ENCODE results near the gene DIS3L2. TPM values are rescaled to one million over a fixed set of nuclear protein-coding genes. Genes with fewer than 3 reads are reported as not detected.

The DIS3L2 gene
- total RNA-seq, 3 donors from 2014 or later (not counting 1 experiment from before 2014, with no cell fraction given), result 56.4 to 63.6 (median 59.4) TPM

DNA sequence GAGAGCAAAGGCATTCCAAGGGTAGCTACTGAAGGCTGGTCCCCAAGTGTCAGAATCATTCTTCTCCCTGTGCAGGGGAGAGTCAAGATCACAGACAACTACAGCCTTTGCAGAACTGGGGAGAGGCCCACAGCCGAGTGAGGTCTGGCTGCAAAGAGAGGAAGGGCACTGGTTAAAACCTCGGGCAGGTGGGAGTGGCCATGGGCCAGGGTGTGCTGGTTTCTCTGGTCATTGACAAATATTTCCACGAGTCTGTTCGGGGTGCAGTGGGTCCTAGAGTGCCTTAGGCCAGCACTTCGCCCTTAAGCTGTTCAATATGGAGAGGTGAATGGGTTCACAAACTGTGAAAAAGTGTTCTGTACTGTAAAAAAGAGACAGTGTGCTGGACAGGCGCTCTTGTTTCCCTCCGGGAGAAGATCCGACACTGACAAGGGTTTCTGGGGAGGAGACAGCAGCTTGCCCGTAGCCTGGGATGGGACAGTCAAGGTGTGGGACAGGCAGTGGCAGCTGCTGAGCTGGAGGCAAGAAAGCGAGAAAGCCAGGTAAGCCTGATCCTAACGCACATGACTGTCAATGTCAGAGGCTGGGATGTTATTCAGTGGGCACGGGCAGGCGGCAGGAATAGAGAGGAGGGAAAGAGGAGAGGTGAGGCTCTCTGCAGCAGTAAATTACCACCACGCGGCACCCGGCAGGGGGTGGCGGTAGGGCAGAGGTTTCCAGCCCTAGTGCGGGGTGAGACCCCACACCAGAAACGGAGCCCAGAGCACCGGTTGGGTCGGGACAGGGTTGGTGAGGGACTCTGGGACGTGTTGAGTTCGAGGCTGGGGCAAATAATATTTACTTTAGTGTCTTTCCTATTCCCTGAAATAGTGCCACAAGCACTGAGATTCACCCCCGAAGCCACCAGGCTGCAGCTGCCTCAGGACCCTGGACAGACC lies 37.3 kb upstream of the DIS3L2 start:
- Histone ChIP-seq H3K4me1 (ENCODE audit: control insufficient read depth, insufficient read depth, low read length) (peaks cover 20% of the 10 kb centered on the region), H3K36me3 (ENCODE audit: control insufficient read depth, insufficient read depth, low read length) (no peaks in the 10 kb centered on the region), H3K4me3 (ENCODE audit: low read length) (no peak overlapping the region), H3K27ac (ENCODE audit: low read length) (no peak overlapping the region), H3K27me3 (ENCODE audit: control insufficient read depth, insufficient read depth, low read length) (peaks cover 30% of the 10 kb centered on the region), H3K9me3 (ENCODE audit: control insufficient read depth, insufficient read depth, low read length) (no peaks in the 10 kb centered on the region)
- no peak for DNase-seq
- H3K4me1 Mint-ChIP-seq, result peaks cover 0 to 5% of the 10 kb centered on the region in 2 donors
- H3K27ac Mint-ChIP-seq, result no peak overlapping the region
- no peaks in the 10 kb centered on the region for H3K9me3 Mint-ChIP-seq
- intact Hi-C loops (cut with micrococcal nuclease), result no loop called here
- ATAC-seq, result no peak
- H3K4me3 Mint-ChIP-seq, result peak overlapping the region; percentile 59
- H3K36me3 Mint-ChIP-seq, result no peaks in the 10 kb centered on the region
- 77% methylated on average over 24 of the region's 24 CpGs for WGBS (ENCODE audit: insufficient coverage)
- peaks cover 47 to 50% of the 10 kb centered on the region in 2 donors for H3K27me3 Mint-ChIP-seq (ENCODE audit: low read depth in 2 of 2)
- TF ChIP-seq, protein P1, sequence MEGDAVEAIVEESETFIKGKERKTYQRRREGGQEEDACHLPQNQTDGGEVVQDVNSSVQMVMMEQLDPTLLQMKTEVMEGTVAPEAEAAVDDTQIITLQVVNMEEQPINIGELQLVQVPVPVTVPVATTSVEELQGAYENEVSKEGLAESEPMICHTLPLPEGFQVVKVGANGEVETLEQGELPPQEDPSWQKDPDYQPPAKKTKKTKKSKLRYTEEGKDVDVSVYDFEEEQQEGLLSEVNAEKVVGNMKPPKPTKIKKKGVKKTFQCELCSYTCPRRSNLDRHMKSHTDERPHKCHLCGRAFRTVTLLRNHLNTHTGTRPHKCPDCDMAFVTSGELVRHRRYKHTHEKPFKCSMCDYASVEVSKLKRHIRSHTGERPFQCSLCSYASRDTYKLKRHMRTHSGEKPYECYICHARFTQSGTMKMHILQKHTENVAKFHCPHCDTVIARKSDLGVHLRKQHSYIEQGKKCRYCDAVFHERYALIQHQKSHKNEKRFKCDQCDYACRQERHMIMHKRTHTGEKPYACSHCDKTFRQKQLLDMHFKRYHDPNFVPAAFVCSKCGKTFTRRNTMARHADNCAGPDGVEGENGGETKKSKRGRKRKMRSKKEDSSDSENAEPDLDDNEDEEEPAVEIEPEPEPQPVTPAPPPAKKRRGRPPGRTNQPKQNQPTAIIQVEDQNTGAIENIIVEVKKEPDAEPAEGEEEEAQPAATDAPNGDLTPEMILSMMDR (IDR thresholded peaks at IDR 0.05), result no peak

DNA sequence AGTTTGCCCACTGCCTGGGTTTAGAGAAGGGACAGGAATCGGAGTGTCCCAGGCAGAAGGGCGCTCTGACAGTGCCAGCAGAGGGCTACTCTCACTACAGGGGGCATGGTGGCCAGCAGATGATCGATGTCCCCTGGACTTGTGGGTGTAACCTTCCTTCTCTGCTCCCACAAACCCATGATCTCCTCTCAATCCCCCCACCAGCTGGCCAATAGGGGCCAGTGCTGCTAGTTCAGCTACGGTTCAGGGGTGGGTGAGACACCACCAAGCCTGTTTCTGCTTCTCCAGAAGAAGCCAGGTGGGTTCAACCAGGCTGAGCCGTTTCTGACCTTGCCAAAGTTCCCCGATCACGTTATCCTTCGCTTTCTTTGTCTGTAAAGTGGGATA lies 36.6 kb upstream of the DIS3L2 start:
- H3K27me3 Mint-ChIP-seq (ENCODE audit: low read depth in 2 of 2), result peaks cover 48 to 54% of the 10 kb centered on the region in 2 donors
- WGBS (ENCODE audit: insufficient coverage), result 39% methylated on average over 8 of the region's 8 CpGs
- H3K9me3 ChIP-seq (ENCODE audit: control insufficient read depth, insufficient read depth, low read length), result no peaks in the 10 kb centered on the region
- ATAC-seq, result peak in 2 of 3 donors; percentile 13 to 16
- intact Hi-C loops (cut with micrococcal nuclease), result loop anchor here (1.0 to 5.0 kb wide), 2 partner anchors 402 to 517 kb away; no protein-coding TSS in a partner anchor
- peak overlapping the region; percentile 59 for H3K4me3 Mint-ChIP-seq
- peaks cover 20% of the 10 kb centered on the region for H3K4me1 ChIP-seq (ENCODE audit: control insufficient read depth, insufficient read depth, low read length)
- H3K4me1 Mint-ChIP-seq, result peaks cover 0 to 5% of the 10 kb centered on the region in 2 donors
- no peak overlapping the region for H3K27ac Mint-ChIP-seq
- peaks cover 30% of the 10 kb centered on the region for H3K27me3 ChIP-seq (ENCODE audit: control insufficient read depth, insufficient read depth, low read length)
- H3K36me3 Mint-ChIP-seq, result no peaks in the 10 kb centered on the region
- H3K27ac ChIP-seq (ENCODE audit: low read length), result no peak overlapping the region
- no peak for DNase-seq
- no peak overlapping the region for H3K4me3 ChIP-seq (ENCODE audit: low read length)
- H3K9me3 Mint-ChIP-seq, result no peaks in the 10 kb centered on the region
- TF ChIP-seq, protein P1 (IDR thresholded peaks at IDR 0.05), result no peak
- no peaks in the 10 kb centered on the region for H3K36me3 ChIP-seq (ENCODE audit: control insufficient read depth, insufficient read depth, low read length)

DNA sequence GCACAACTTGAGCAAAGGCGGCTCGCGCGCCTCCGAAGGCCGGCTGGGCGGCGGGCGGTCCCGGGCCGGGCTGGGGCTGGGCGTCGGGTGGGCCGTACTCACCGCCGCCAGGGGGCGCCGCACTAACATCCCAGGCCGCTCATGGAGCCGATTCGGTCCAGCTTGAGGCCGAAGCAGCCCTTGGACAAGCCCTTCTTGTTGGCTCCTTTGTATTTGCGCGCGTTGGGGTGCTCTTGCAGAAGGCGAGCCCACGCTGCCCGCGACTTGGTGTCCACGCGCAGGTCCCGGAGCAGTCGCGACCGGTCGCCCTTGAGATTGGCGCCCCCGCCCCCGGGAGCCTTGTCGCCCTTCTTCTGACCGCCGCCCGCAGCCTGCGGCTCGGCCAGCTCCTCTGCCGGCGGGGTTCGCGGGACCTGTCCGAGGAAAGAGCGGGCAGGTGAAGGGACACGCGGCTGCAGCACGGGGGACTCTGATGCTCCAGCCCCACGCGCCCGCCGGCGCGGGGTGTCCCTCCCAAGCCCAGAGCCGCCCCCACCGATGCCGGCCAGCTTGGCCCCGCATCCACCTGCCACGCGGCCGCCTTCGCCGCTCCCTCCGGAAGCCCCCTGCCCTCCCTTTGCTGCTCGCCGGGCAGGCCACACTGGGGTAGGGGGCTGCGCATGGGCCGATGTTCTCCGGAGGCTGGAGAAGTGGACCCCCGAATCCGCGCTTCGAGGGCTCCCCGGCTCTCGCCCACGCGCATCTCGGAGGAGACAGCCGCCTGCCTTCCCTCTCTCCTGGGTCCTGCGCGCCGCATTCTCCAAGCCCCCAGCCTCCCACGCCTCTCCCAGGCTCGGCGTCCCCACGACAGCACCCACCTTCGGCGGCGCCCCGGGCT lies 36.0 kb upstream of the DIS3L2 start:
- H3K4me3 Mint-ChIP-seq, result peak overlapping the region; percentile 52
- Histone ChIP-seq H3K36me3 (ENCODE audit: control insufficient read depth, insufficient read depth, low read length) (no peaks in the 10 kb centered on the region), H3K27ac (ENCODE audit: low read length) (no peak overlapping the region), H3K4me3 (ENCODE audit: low read length) (no peak overlapping the region), H3K9me3 (ENCODE audit: control insufficient read depth, insufficient read depth, low read length) (no peaks in the 10 kb centered on the region), H3K27me3 (ENCODE audit: control insufficient read depth, insufficient read depth, low read length) (peaks cover 30% of the 10 kb centered on the region), H3K4me1 (ENCODE audit: control insufficient read depth, insufficient read depth, low read length) (peaks cover 20% of the 10 kb centered on the region)
- peaks cover 0 to 5% of the 10 kb centered on the region in 2 donors for H3K4me1 Mint-ChIP-seq
- intact Hi-C loops (cut with micrococcal nuclease), result loop anchor here (1.0 to 5.0 kb wide), 2 partner anchors 402 to 517 kb away; no protein-coding TSS in a partner anchor
- H3K9me3 Mint-ChIP-seq, result no peaks in the 10 kb centered on the region
- no peak overlapping the region for H3K27ac Mint-ChIP-seq
- H3K27me3 Mint-ChIP-seq (ENCODE audit: low read depth in 2 of 2), result peaks cover 48 to 54% of the 10 kb centered on the region in 2 donors
- ATAC-seq (peak; percentile 74 to 90 (median 88)), DNase-seq (peak; percentile 71 to 83)
- no peaks in the 10 kb centered on the region for H3K36me3 Mint-ChIP-seq
- TF ChIP-seq, protein P1 (IDR thresholded peaks at IDR 0.05), result peak; percentile 83
- 1% methylated on average over 96 of the region's 96 CpGs for WGBS (ENCODE audit: insufficient coverage)
